ENCODE data around the gene NIP7. TPM values are rescaled to one million over a fixed set of nuclear protein-coding genes. Genes with fewer than 3 reads are reported as not detected.

NIP7 gene
- total and polyA plus RNA-seq, 2 of the 8 experiments (the other 6 are each of a cell fraction or from before 2014, with no cell fraction given): 14.5 to 52.2 TPM

DNA sequence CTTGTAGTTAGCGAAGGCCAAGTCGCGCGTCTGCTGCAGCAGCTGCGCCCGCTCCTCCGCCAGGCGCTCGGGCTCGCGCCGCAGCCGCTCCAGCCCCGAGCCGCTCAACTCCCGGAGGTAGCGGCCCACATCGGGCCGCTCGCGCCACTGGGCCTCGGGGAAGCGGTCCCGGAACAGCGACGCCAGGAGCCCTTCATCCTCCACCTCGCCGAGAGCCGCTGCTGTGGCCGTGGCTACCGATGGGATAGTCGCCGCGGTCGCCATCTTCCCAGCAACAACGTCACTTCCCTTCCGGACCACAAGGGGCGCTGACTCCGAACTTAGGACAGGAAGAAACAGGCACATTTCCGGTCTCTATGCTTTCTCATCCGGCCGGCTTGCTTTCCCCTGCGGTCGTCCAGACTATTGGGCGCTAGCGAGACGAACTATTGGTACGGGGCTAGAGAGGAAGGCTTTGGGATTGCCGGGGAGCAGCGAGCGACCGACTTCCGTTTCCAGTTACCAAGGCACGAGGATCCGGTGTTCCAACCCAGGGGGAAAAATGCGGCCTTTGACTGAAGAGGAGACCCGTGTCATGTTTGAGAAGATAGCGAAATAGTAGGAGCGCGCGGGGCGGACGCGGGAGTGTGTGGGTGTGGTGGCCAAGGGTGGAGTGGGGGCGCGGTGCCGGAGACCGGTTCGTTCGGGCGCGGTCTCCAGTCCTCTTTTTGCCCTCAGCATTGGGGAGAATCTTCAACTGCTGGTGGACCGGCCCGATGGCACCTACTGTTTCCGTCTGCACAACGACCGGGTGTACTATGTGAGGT, at the start of gene NIP7, which contains the start of gene COG8 (continued):
- TF ChIP-seq, protein P1, sequence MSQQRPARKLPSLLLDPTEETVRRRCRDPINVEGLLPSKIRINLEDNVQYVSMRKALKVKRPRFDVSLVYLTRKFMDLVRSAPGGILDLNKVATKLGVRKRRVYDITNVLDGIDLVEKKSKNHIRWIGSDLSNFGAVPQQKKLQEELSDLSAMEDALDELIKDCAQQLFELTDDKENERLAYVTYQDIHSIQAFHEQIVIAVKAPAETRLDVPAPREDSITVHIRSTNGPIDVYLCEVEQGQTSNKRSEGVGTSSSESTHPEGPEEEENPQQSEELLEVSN (IDR thresholded peaks at IDR 0.05): peak; percentile 42; the same call in 1 of the 2 replicates
- TF ChIP-seq SP2 (IDR thresholded peaks at IDR 0.05; ENCODE audit: low read length): peak; percentile 94
- no peak for TF ChIP-seq BRCA1 (IDR thresholded peaks at IDR 0.05; ENCODE audit: low read depth, low read length)
- TF ChIP-seq JUND (IDR thresholded peaks at IDR 0.05; ENCODE audit: low read length): no peak
- TF ChIP-seq, protein P2, sequence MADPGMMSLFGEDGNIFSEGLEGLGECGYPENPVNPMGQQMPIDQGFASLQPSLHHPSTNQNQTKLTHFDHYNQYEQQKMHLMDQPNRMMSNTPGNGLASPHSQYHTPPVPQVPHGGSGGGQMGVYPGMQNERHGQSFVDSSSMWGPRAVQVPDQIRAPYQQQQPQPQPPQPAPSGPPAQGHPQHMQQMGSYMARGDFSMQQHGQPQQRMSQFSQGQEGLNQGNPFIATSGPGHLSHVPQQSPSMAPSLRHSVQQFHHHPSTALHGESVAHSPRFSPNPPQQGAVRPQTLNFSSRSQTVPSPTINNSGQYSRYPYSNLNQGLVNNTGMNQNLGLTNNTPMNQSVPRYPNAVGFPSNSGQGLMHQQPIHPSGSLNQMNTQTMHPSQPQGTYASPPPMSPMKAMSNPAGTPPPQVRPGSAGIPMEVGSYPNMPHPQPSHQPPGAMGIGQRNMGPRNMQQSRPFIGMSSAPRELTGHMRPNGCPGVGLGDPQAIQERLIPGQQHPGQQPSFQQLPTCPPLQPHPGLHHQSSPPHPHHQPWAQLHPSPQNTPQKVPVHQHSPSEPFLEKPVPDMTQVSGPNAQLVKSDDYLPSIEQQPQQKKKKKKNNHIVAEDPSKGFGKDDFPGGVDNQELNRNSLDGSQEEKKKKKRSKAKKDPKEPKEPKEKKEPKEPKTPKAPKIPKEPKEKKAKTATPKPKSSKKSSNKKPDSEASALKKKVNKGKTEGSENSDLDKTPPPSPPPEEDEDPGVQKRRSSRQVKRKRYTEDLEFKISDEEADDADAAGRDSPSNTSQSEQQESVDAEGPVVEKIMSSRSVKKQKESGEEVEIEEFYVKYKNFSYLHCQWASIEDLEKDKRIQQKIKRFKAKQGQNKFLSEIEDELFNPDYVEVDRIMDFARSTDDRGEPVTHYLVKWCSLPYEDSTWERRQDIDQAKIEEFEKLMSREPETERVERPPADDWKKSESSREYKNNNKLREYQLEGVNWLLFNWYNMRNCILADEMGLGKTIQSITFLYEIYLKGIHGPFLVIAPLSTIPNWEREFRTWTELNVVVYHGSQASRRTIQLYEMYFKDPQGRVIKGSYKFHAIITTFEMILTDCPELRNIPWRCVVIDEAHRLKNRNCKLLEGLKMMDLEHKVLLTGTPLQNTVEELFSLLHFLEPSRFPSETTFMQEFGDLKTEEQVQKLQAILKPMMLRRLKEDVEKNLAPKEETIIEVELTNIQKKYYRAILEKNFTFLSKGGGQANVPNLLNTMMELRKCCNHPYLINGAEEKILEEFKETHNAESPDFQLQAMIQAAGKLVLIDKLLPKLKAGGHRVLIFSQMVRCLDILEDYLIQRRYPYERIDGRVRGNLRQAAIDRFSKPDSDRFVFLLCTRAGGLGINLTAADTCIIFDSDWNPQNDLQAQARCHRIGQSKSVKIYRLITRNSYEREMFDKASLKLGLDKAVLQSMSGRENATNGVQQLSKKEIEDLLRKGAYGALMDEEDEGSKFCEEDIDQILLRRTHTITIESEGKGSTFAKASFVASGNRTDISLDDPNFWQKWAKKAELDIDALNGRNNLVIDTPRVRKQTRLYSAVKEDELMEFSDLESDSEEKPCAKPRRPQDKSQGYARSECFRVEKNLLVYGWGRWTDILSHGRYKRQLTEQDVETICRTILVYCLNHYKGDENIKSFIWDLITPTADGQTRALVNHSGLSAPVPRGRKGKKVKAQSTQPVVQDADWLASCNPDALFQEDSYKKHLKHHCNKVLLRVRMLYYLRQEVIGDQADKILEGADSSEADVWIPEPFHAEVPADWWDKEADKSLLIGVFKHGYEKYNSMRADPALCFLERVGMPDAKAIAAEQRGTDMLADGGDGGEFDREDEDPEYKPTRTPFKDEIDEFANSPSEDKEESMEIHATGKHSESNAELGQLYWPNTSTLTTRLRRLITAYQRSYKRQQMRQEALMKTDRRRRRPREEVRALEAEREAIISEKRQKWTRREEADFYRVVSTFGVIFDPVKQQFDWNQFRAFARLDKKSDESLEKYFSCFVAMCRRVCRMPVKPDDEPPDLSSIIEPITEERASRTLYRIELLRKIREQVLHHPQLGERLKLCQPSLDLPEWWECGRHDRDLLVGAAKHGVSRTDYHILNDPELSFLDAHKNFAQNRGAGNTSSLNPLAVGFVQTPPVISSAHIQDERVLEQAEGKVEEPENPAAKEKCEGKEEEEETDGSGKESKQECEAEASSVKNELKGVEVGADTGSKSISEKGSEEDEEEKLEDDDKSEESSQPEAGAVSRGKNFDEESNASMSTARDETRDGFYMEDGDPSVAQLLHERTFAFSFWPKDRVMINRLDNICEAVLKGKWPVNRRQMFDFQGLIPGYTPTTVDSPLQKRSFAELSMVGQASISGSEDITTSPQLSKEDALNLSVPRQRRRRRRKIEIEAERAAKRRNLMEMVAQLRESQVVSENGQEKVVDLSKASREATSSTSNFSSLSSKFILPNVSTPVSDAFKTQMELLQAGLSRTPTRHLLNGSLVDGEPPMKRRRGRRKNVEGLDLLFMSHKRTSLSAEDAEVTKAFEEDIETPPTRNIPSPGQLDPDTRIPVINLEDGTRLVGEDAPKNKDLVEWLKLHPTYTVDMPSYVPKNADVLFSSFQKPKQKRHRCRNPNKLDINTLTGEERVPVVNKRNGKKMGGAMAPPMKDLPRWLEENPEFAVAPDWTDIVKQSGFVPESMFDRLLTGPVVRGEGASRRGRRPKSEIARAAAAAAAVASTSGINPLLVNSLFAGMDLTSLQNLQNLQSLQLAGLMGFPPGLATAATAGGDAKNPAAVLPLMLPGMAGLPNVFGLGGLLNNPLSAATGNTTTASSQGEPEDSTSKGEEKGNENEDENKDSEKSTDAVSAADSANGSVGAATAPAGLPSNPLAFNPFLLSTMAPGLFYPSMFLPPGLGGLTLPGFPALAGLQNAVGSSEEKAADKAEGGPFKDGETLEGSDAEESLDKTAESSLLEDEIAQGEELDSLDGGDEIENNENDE (IDR thresholded peaks at IDR 0.05; ENCODE audit: insufficient replicate concordance, low read length): no peak
- no peak for TF ChIP-seq TCF12 (IDR thresholded peaks at IDR 0.05; ENCODE audit: low read depth, low read length)
- no peak for TF ChIP-seq CHD2 (IDR thresholded peaks at IDR 0.05; ENCODE audit: low read length)
- no peak for TF ChIP-seq SP4 (IDR thresholded peaks at IDR 0.05; ENCODE audit: low read length)
- TF ChIP-seq YY1 (IDR thresholded peaks at IDR 0.05; ENCODE audit: low read depth, low read length): peak; percentile 95
- TF ChIP-seq PHF8 (conservative IDR thresholded peaks at IDR 0.05; ENCODE audit: low read depth, low read length): peak; percentile 91
